K562 (cell line): Measurements from ENCODE around the gene LMAN2L. TPM values are rescaled to one million over a fixed set of nuclear protein-coding genes. Genes with fewer than 3 reads are reported as not detected.

ENCODE experiments used
- ATAC-seq: fragments of 200-7000 bp; cut with Tn5 transposase; 3 replicates; pipeline ENCODE4 v1.9.1; 2020; ENCODE audit warnings: moderate library complexity
- BruUV-seq: library from RNA; stranded (reverse); fragments of 400-500 nt; replicated peaks from 2 replicates; lab custom pipeline; 2021; lab: Mats Ljungman, UMichigan
- CTCF ChIA-PET: fragments of 300-600 bp; formaldehyde crosslinking; extraction: SDS; loops from one replicate; lab custom pipeline; 2021; ENCODE audit warnings: low intra/inter-chr PET ratio; lab: Yijun Ruan, JAX
- POLR2A ChIA-PET: fragments of 300-600, 350-650 bp; sonication (Branson Sonifier 250); formaldehyde crosslinking; extraction: SDS; loops from one replicate; lab custom pipeline; 2021; ENCODE audit warnings: antibody characterized with exemption, inconsistent platforms; lab: Yijun Ruan, JAX
- DNase-seq, 4 experiments: peaks; one replicate each; pipeline versions ENCODE4 v3.0.0 to v3.0.0-alpha.2; 2011 to 2018; ENCODE audit warnings: low spot score in 3 of 4, mixed read lengths in 3 of 4; ENCODE audit errors: extremely low read depth in 1 of 4
- FAIRE-seq: peaks from 2 replicates; lab custom pipeline; 2011; peaks lifted over from hg19 to GRCh38; lab: Jason Lieb, UNC
- H2AFZ ChIP-seq: 2 replicates; pipeline ENCODE4 v1.6.0; 2011; ENCODE audit warnings: low read depth, low read length, control low read depth, inconsistent platforms
- H3K27ac ChIP-seq: fragments of 200-600 bp; 3 replicates; pipeline ENCODE4 v1.8.0; 2011; ENCODE audit warnings: low read depth, mild to moderate bottlenecking, control low read depth, inconsistent platforms, low read length, moderate library complexity, mixed read lengths; ENCODE audit errors: extremely low read depth
- H3K27me3 ChIP-seq, 2 experiments: fragments of 300-600 bp in 1 of 2; 2 replicates in 1 of 2; 3 replicates in 1 of 2; pipeline versions ENCODE4 v1.6.0 to v1.8.0; 2011; ENCODE audit warnings: inconsistent platforms in 2 of 2, low read length in 2 of 2, mild to moderate bottlenecking in 1 of 2, mixed read lengths in 1 of 2, moderate library complexity in 1 of 2; ENCODE audit not compliant: control insufficient read depth in 2 of 2, insufficient read depth in 2 of 2
- H3K36me3 ChIP-seq: fragments of 300-600 bp; 3 replicates; pipeline ENCODE4 v1.8.0; 2011; ENCODE audit warnings: mild to moderate bottlenecking, low read length, inconsistent platforms; ENCODE audit not compliant: control insufficient read depth, insufficient read depth
- H3K4me1 ChIP-seq, 2 experiments: fragments of 200-600 bp in 1 of 2; replicated peaks in 1 of 2; 2 replicates in 1 of 2; 3 replicates in 1 of 2; pipeline versions ENCODE4 v1.5.1 to v1.8.0; 2011; ENCODE audit warnings: inconsistent platforms in 2 of 2, low read length in 2 of 2, mild to moderate bottlenecking in 1 of 2, mixed read lengths in 1 of 2, moderate library complexity in 1 of 2; ENCODE audit not compliant: control insufficient read depth in 2 of 2, insufficient read depth in 2 of 2
- H3K4me2 ChIP-seq: 2 replicates; pipeline ENCODE4 v1.6.1; 2011; ENCODE audit warnings: low read length, control low read depth, inconsistent platforms, mixed read lengths; ENCODE audit not compliant: insufficient read depth
- H3K4me3 ChIP-seq: fragments of 200-600 bp; sonication (generic), shearing (Covaris generic); 2 replicates; pipeline ENCODE4 v1.5.1; 2016; ENCODE audit warnings: control low read depth, inconsistent platforms
- H3K79me2 ChIP-seq: fragments of 200-600 bp; 3 replicates; pipeline ENCODE4 v1.8.0; 2011; ENCODE audit warnings: low read length, inconsistent platforms; ENCODE audit not compliant: control insufficient read depth, insufficient read depth
- H3K9ac ChIP-seq, 2 experiments: 2 replicates each; pipeline versions ENCODE4 v1.6.0 to v1.6.1; 2011; ENCODE audit warnings: low read depth in 2 of 2, low read length in 2 of 2, control low read depth in 1 of 2, inconsistent platforms in 1 of 2, mild to moderate bottlenecking in 1 of 2, mixed read lengths in 1 of 2; ENCODE audit not compliant: insufficient read depth in 1 of 2
- H3K9me1 ChIP-seq: one replicate; pipeline ENCODE4 v1.6.0; 2011; ENCODE audit warnings: inconsistent platforms, mild to moderate bottlenecking, low read length, moderate library complexity; ENCODE audit not compliant: control insufficient read depth, insufficient read depth
- H3K9me3 ChIP-seq: replicated peaks from 2 replicates; pipeline ENCODE4 v1.5.1; 2011; ENCODE audit warnings: low read depth, low read length, inconsistent platforms; ENCODE audit not compliant: control insufficient read depth, insufficient read depth
- H4K20me1 ChIP-seq: replicated peaks from 2 replicates; pipeline ENCODE4 v1.6.1; 2011; ENCODE audit warnings: low read length, inconsistent platforms, mixed read lengths; ENCODE audit not compliant: control insufficient read depth, insufficient read depth
- NFIC ChIP-seq: fragments of 450-650 bp; IDR thresholded peaks from 2 replicates; pipeline ENCODE4 v1.6.1; 2017; ENCODE audit warnings: mild to moderate bottlenecking, inconsistent platforms
- NFIX ChIP-seq: fragments of 250-450 bp; sonication (Bioruptor Pico); IDR thresholded peaks from 2 replicates; pipeline ENCODE4 v1.4.0; 2020; ENCODE audit warnings: low read depth, mild to moderate bottlenecking, moderate library complexity
- RBM25 ChIP-seq: fragments of 200-400 bp; formaldehyde crosslinking; IDR thresholded peaks from 2 replicates; pipeline ENCODE4 v1.6.1; 2018; ENCODE audit warnings: low read length, low read depth, moderate library complexity; ENCODE audit not compliant: severe bottlenecking
- SIN3A ChIP-seq, 2 experiments: fragments of 150-350 bp in 1 of 2; IDR thresholded peaks; 2 replicates each; pipeline ENCODE4 v1.6.1; 2011 to 2016; ENCODE audit warnings: borderline replicate concordance in 2 of 2, low read depth in 2 of 2, low read length in 2 of 2, mild to moderate bottlenecking in 2 of 2, moderate library complexity in 2 of 2; ENCODE audit not compliant: control insufficient read depth in 1 of 2
- XRCC4 ChIP-seq: IDR thresholded peaks from one replicate; pipeline ENCODE4 v1.6.1; 2011; ENCODE audit not compliant: insufficient read depth, insufficient read length; ENCODE audit errors: extremely low read depth
- WGBS: fragments of 100-300 bp; shearing (Covaris generic); methylation state at CpG from one replicate; pipeline ENCODE4 v1.1.6; 2016; ENCODE audit warnings: low coverage, mixed read lengths; ENCODE audit not compliant: insufficient coverage; ENCODE audit errors: missing lambda C conversion rate; 5-methylcytosine and 5-hydroxymethylcytosine counted together
- in situ Hi-C: fragments of 300-500 bp; cut with MboI; formaldehyde crosslinking; loops from 4 replicates; pipeline ENCODE4 v1.15.0; 2018; ENCODE audit warnings: inconsistent platforms, mixed read lengths
- intact Hi-C: fragments of 100-400 bp; cut with micrococcal nuclease; formaldehyde crosslinking; loops from 2 replicates; pipeline ENCODE4 v1.14.2; 2022
- polyA plus RNA-seq, 8 experiments: library from polyadenylated mRNA; depleted of rRNA in 4 of 8; stranded (reverse) in 5 of 8; unstranded in 3 of 8; fragments of >200 nt; fragmentation: Nextera tagmentation in 2 of 8; fragmentation: Illumina TruSeq in 1 of 8; extraction: Ambion mirVana in 2 of 8; extraction: Trizol in 1 of 8; gene quantifications; 2 replicates each; pipeline versions ENCODE4 v1.2.1 to v1.2.3, GENCODE V29; 2011 to 2014; ENCODE audit warnings: inconsistent platforms in 1 of 8, missing spikeins in 1 of 8
- total RNA-seq, 7 experiments: library from RNA; depleted of rRNA in 6 of 7; stranded (reverse); fragments of >200 nt in 6 of 7; fragmentation: Illumina TruSeq in 2 of 7; extraction: Trizol in 2 of 7; gene quantifications; 2 replicates each; pipeline versions ENCODE4 v1.2.1 to v1.2.3, GENCODE V29; 2011 to 2021; ENCODE audit warnings: low replicate concordance in 1 of 7

LMAN2L gene
- total and polyA plus RNA-seq, 9 of the 15 experiments (the other 6 are each of a cell fraction or from before 2014, with no cell fraction given): 7.2 to 37.7 (median 12.5) TPM

- DNase-seq: no peak
- no peak overlapping the region for H2AFZ ChIP-seq
- 58% methylated on average over 13 of the region's 13 CpGs for WGBS
- H3K27me3 ChIP-seq: peaks cover 0 to 13% of the 10 kb centered on the region in 2 experiments; a peak in 1 of 5 replicates
- peaks cover 0 to 19% of the 10 kb centered on the region in 2 experiments; a peak in 3 of 5 replicates for H3K4me1 ChIP-seq
- no peaks in the 10 kb centered on the region for H3K79me2 ChIP-seq
- TF ChIP-seq XRCC4 (no peak), NFIC (peak; percentile 95), NFIX (CRISPR knock-in tag) (peak; percentile 83)
- no peak for FAIRE-seq
- H3K9ac ChIP-seq: no peak overlapping the region
- ChIA-PET CTCF (no interaction called here), POLR2A (interaction anchor here (0.7 kb wide), 1 partner anchor 13 kb away, joined by 3 read pairs; no protein-coding TSS in a partner anchor)
- no peak overlapping the region for H3K27ac ChIP-seq
- no TSS peak for BruUV-seq
- H3K9me3 ChIP-seq: no peaks in the 10 kb centered on the region
- H3K36me3 ChIP-seq: no peaks in the 10 kb centered on the region
- H3K9me1 ChIP-seq: peaks cover 5% of the 10 kb centered on the region
- in situ Hi-C loops: no loop called here
- intact Hi-C loops: no loop called here
- no peak overlapping the region for H3K4me2 ChIP-seq
- H4K20me1 ChIP-seq: no peaks in the 10 kb centered on the region
- H3K4me3 ChIP-seq: no peak overlapping the region
- ATAC-seq: no peak
Observed at GRCh38 chr2:96694816-96695455, 44.9 kb downstream of the LMAN2L start.

- Histone ChIP-seq H3K27me3 (peaks cover 0 to 13% of the 10 kb centered on the region in 2 experiments; a peak in 1 of 5 replicates), H3K4me1 (peaks cover 0 to 19% of the 10 kb centered on the region in 2 experiments; a peak in 3 of 5 replicates), H3K4me3 (no peak overlapping the region), H3K9me1 (peaks cover 5% of the 10 kb centered on the region), H3K79me2 (no peaks in the 10 kb centered on the region), H3K9ac (no peak overlapping the region; a peak in 1 of 4 replicates), H3K9me3 (no peaks in the 10 kb centered on the region), H4K20me1 (no peaks in the 10 kb centered on the region), H3K4me2 (no peak overlapping the region), H2AFZ (no peak overlapping the region), H3K36me3 (no peaks in the 10 kb centered on the region), H3K27ac (no peak overlapping the region)
- ChIA-PET POLR2A (no interaction called here), CTCF (no interaction called here)
- in situ Hi-C loops (no loop called here), intact Hi-C loops (no loop called here)
- TF ChIP-seq SIN3A (IDR thresholded peaks at IDR 0.05; ENCODE audit: borderline replicate concordance in 2 of 2, control insufficient read depth in 1 of 2, low read depth in 2 of 2, low read length in 2 of 2): no peak
- TF ChIP-seq RBM25: no peak
- BruUV-seq: no TSS peak
- 31% methylated on average over 8 of the region's 8 CpGs for WGBS
- no peak for DNase-seq
- no peak for ATAC-seq
- FAIRE-seq: no peak
Observed at GRCh38 chr2:96694279-96694678, 45.6 kb downstream of the LMAN2L start.
